ENCODE data around the gene APOL1.

- TF ChIP-seq, protein P1, sequence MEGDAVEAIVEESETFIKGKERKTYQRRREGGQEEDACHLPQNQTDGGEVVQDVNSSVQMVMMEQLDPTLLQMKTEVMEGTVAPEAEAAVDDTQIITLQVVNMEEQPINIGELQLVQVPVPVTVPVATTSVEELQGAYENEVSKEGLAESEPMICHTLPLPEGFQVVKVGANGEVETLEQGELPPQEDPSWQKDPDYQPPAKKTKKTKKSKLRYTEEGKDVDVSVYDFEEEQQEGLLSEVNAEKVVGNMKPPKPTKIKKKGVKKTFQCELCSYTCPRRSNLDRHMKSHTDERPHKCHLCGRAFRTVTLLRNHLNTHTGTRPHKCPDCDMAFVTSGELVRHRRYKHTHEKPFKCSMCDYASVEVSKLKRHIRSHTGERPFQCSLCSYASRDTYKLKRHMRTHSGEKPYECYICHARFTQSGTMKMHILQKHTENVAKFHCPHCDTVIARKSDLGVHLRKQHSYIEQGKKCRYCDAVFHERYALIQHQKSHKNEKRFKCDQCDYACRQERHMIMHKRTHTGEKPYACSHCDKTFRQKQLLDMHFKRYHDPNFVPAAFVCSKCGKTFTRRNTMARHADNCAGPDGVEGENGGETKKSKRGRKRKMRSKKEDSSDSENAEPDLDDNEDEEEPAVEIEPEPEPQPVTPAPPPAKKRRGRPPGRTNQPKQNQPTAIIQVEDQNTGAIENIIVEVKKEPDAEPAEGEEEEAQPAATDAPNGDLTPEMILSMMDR (IDR thresholded peaks at IDR 0.05; ENCODE audit: low read length) = no peak
- TF ChIP-seq EZH2 (optimal IDR thresholded peaks at IDR 0.05; ENCODE audit: low read depth, low read length) = no peak
- no peak for TF ChIP-seq EZH2phosphoT487 (IDR thresholded peaks at IDR 0.05; ENCODE audit: low read length)
These were observed 44.0 kb upstream of the APOL1 start for GRCh38 chr22:36208914-36209313.

Data from MM.1S (cell line).